Astrocyte (in vitro differentiated cells and primary cell): ENCODE results near the gene DNAH3. TPM values are rescaled to one million over a fixed set of nuclear protein-coding genes. Genes with fewer than 3 reads are reported as not detected.

Experiments used
- DNase-seq: peaks from one replicate; pipeline ENCODE4 v3.0.0-alpha.2; 2010; ENCODE audit warnings: low read depth
- FAIRE-seq: peaks from 2 replicates; lab custom pipeline; 2011; peaks lifted over from hg19 to GRCh38; lab: Jason Lieb, UNC
- H2AFZ ChIP-seq: 2 replicates; pipeline ENCODE4 v1.6.0; 2012; ENCODE audit warnings: low read depth, low read length, inconsistent platforms
- H3K27ac ChIP-seq: 2 replicates; pipeline ENCODE4 v1.5.1; 2011; ENCODE audit warnings: low read depth, low read length, inconsistent platforms
- H3K27me3 ChIP-seq: 2 replicates; pipeline ENCODE4 v1.6.0; 2011; ENCODE audit warnings: low read length, inconsistent platforms; ENCODE audit not compliant: insufficient read depth
- H3K36me3 ChIP-seq: 2 replicates; pipeline ENCODE4 v1.5.1; 2011; ENCODE audit warnings: low read length, inconsistent platforms; ENCODE audit not compliant: insufficient read depth
- H3K4me1 ChIP-seq: 2 replicates; pipeline ENCODE4 v1.5.1; 2011; ENCODE audit warnings: low read length, inconsistent platforms; ENCODE audit not compliant: insufficient read depth
- H3K4me2 ChIP-seq: 2 replicates; pipeline ENCODE4 v1.6.0; 2012; ENCODE audit warnings: low read length, inconsistent platforms
- H3K4me3 ChIP-seq: 2 replicates; pipeline ENCODE4 v1.5.1; 2011; ENCODE audit warnings: low read depth, mild to moderate bottlenecking, low read length, inconsistent platforms; ENCODE audit not compliant: insufficient read depth
- H3K79me2 ChIP-seq: 2 replicates; pipeline ENCODE4 v1.6.0; 2012; ENCODE audit warnings: mild to moderate bottlenecking, low read length, inconsistent platforms; ENCODE audit not compliant: insufficient read depth
- H3K9ac ChIP-seq: 2 replicates; pipeline ENCODE4 v1.6.0; 2012; ENCODE audit warnings: mild to moderate bottlenecking, low read length, inconsistent platforms
- H3K9me3 ChIP-seq: 2 replicates; pipeline ENCODE4 v1.5.1; 2012; ENCODE audit warnings: low read depth, mild to moderate bottlenecking, low read length, inconsistent platforms; ENCODE audit not compliant: insufficient read depth
- H4K20me1 ChIP-seq: 2 replicates; pipeline ENCODE4 v1.6.0; 2012; ENCODE audit warnings: low read length, inconsistent platforms; ENCODE audit not compliant: insufficient read depth
- H3K27ac Mint-ChIP-seq: one replicate; pipeline ENCODE4 v1.8.0; 2021; ENCODE audit warnings: mild to moderate bottlenecking, mixed read lengths; ENCODE audit not compliant: unreplicated experiment
- H3K27me3 Mint-ChIP-seq: one replicate; pipeline ENCODE4 v1.8.0; 2021; ENCODE audit warnings: low read depth, mixed read lengths; ENCODE audit not compliant: unreplicated experiment
- H3K36me3 Mint-ChIP-seq: one replicate; pipeline ENCODE4 v1.8.0; 2021; ENCODE audit warnings: low read depth, mixed read lengths; ENCODE audit not compliant: unreplicated experiment
- H3K4me1 Mint-ChIP-seq: one replicate; pipeline ENCODE4 v1.8.0; 2021; ENCODE audit warnings: low read depth, mixed read lengths; ENCODE audit not compliant: unreplicated experiment
- H3K4me3 Mint-ChIP-seq: one replicate; pipeline ENCODE4 v1.8.0; 2021; ENCODE audit warnings: mild to moderate bottlenecking, moderate library complexity, mixed read lengths; ENCODE audit not compliant: unreplicated experiment
- H3K9me3 Mint-ChIP-seq: one replicate; pipeline ENCODE4 v1.8.0; 2021; ENCODE audit warnings: mild to moderate bottlenecking, mixed read lengths; ENCODE audit not compliant: unreplicated experiment
- EZH2 ChIP-seq: IDR thresholded peaks from 2 replicates; pipeline ENCODE4 v1.6.1; 2012; ENCODE audit warnings: mild to moderate bottlenecking, low read length, inconsistent platforms; ENCODE audit not compliant: insufficient read depth
- total RNA-seq: library from RNA; stranded (reverse); gene quantifications from 2 replicates; pipeline ENCODE4 v1.2.1, GENCODE V29; 2021
- TF ChIP-seq, protein P1 (sequence below): IDR thresholded peaks from 2 replicates; pipeline ENCODE4 v1.5.1; 2011; ENCODE audit warnings: low read depth, mild to moderate bottlenecking, inconsistent platforms, low read length, moderate library complexity; ENCODE audit not compliant: insufficient read depth

The DNAH3 gene
- total RNA-seq, 1 donor from 2014 or later: not detected

- Histone ChIP-seq H3K4me2 (no peak overlapping the region), H4K20me1 (no peaks in the 10 kb centered on the region), H3K27ac (no peak overlapping the region), H3K9ac (no peak overlapping the region), H2AFZ (no peak overlapping the region), H3K36me3 (no peaks in the 10 kb centered on the region), H3K79me2 (no peaks in the 10 kb centered on the region), H3K27me3 (peaks cover 2% of the 10 kb centered on the region), H3K4me1 (no peaks in the 10 kb centered on the region), H3K4me3 (no peak overlapping the region), H3K9me3 (no peaks in the 10 kb centered on the region)
- H3K36me3 Mint-ChIP-seq: no peaks in the 10 kb centered on the region
- no peaks in the 10 kb centered on the region for H3K4me1 Mint-ChIP-seq
- peaks cover 3% of the 10 kb centered on the region for H3K27me3 Mint-ChIP-seq
- no peaks in the 10 kb centered on the region for H3K9me3 Mint-ChIP-seq
- DNase-seq (no peak), FAIRE-seq (no peak)
- TF ChIP-seq EZH2: no peak
- H3K4me3 Mint-ChIP-seq: no peak overlapping the region
- H3K27ac Mint-ChIP-seq: no peak overlapping the region
Measured at GRCh38 chr16:21033704-21034103, 116.9 kb downstream of the DNAH3 start.

GRCh38 chr16:21033264-21033663 lies 117.4 kb downstream of the DNAH3 start:
- TF ChIP-seq EZH2: no peak
- TF ChIP-seq, protein P1, sequence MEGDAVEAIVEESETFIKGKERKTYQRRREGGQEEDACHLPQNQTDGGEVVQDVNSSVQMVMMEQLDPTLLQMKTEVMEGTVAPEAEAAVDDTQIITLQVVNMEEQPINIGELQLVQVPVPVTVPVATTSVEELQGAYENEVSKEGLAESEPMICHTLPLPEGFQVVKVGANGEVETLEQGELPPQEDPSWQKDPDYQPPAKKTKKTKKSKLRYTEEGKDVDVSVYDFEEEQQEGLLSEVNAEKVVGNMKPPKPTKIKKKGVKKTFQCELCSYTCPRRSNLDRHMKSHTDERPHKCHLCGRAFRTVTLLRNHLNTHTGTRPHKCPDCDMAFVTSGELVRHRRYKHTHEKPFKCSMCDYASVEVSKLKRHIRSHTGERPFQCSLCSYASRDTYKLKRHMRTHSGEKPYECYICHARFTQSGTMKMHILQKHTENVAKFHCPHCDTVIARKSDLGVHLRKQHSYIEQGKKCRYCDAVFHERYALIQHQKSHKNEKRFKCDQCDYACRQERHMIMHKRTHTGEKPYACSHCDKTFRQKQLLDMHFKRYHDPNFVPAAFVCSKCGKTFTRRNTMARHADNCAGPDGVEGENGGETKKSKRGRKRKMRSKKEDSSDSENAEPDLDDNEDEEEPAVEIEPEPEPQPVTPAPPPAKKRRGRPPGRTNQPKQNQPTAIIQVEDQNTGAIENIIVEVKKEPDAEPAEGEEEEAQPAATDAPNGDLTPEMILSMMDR: no peak
- Histone ChIP-seq H3K4me2 (no peak overlapping the region), H3K79me2 (no peaks in the 10 kb centered on the region), H3K27ac (no peak overlapping the region), H2AFZ (no peak overlapping the region), H4K20me1 (no peaks in the 10 kb centered on the region), H3K9me3 (no peaks in the 10 kb centered on the region), H3K4me3 (no peak overlapping the region), H3K36me3 (no peaks in the 10 kb centered on the region), H3K27me3 (peaks cover 2% of the 10 kb centered on the region), H3K9ac (no peak overlapping the region), H3K4me1 (no peaks in the 10 kb centered on the region)
- Mint-ChIP-seq H3K9me3 (no peaks in the 10 kb centered on the region), H3K4me3 (no peak overlapping the region), H3K27me3 (peaks cover 3% of the 10 kb centered on the region), H3K4me1 (no peaks in the 10 kb centered on the region), H3K36me3 (no peaks in the 10 kb centered on the region), H3K27ac (no peak overlapping the region)
- FAIRE-seq: no peak
- no peak for DNase-seq

DNA sequence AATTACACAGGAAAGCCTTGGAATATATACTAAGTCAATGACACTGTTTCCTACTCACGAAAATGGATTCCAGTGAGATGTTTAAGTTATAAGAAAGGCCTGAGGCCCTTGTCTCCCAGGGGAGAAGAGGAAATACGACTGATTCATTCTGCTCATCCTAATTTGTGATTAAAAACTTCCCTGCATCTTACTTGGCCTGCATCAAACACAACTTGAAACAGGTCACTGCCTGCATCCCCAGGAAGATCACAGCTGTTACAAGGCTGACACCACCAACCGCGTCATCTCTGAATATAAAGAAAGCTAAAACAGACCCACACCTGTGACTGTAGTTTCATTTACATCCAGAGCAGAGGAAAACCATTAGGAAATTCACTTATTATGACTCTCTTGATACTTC lies 121.9 kb downstream of the DNAH3 start:
- Mint-ChIP-seq H3K27me3 (no peaks in the 10 kb centered on the region), H3K4me1 (peaks cover 3% of the 10 kb centered on the region), H3K27ac (no peak overlapping the region), H3K9me3 (peaks cover 2% of the 10 kb centered on the region), H3K4me3 (no peak overlapping the region), H3K36me3 (no peaks in the 10 kb centered on the region)
- no peaks in the 10 kb centered on the region for H4K20me1 ChIP-seq
- FAIRE-seq (no peak), DNase-seq (no peak)
- no peaks in the 10 kb centered on the region for H3K79me2 ChIP-seq
- H3K27ac ChIP-seq: no peak overlapping the region
- no peaks in the 10 kb centered on the region for H3K4me1 ChIP-seq
- no peak overlapping the region for H3K4me3 ChIP-seq
- no peak overlapping the region for H3K4me2 ChIP-seq
- TF ChIP-seq EZH2: no peak
- TF ChIP-seq, protein P1: no peak
- no peak overlapping the region for H2AFZ ChIP-seq
- no peak overlapping the region for H3K9ac ChIP-seq
- H3K9me3 ChIP-seq: no peaks in the 10 kb centered on the region
- no peaks in the 10 kb centered on the region for H3K36me3 ChIP-seq
- no peaks in the 10 kb centered on the region for H3K27me3 ChIP-seq
